NK-92 treated with Interleukin-12 subunit alpha and Interleukin-12 subunit beta, amount 100 ng/mL, for 24 hours (cell line): ENCODE results near the gene ITPR1.

Experiments
- DNase-seq: peaks from one replicate; lab custom pipeline; 2025; lab: John Stamatoyannopoulos, UW

Gene ITPR1

GRCh38 chr3:4686619-4687018, 193.5 kb downstream of the ITPR1 start:
- DNase-seq = no peak

GRCh38 chr3:4687167-4687566, 194.0 kb downstream of the ITPR1 start:
- no peak for DNase-seq

- DNase-seq = no peak
Measured at GRCh38 chr3:4687596-4687995, 194.4 kb downstream of the ITPR1 start.

GRCh38 chr3:4688411-4688810, 195.3 kb downstream of the ITPR1 start:
- no peak for DNase-seq

- no peak for DNase-seq
Measured at GRCh38 chr3:4689021-4689420, 195.9 kb downstream of the ITPR1 start.

GRCh38 chr3:4690277-4690676, 197.1 kb downstream of the ITPR1 start:
- no peak for DNase-seq

- no peak for DNase-seq
Measured at GRCh38 chr3:4693620-4694019, 200.5 kb downstream of the ITPR1 start.

GRCh38 chr3:4695846-4696245, 202.7 kb downstream of the ITPR1 start:
- no peak for DNase-seq

- DNase-seq = no peak
Measured at GRCh38 chr3:4696266-4696665, 203.1 kb downstream of the ITPR1 start.

GRCh38 chr3:4698125-4698821, 205.1 kb downstream of the ITPR1 start:
- DNase-seq = no peak

- no peak for DNase-seq
Measured at GRCh38 chr3:4703054-4703480, 209.9 kb downstream of the ITPR1 start.

- no peak for DNase-seq
Measured at GRCh38 chr3:4704552-4704951, 211.4 kb downstream of the ITPR1 start.

- no peak for DNase-seq
Measured at GRCh38 chr3:4707324-4707723, 214.2 kb downstream of the ITPR1 start.

GRCh38 chr3:4708230-4708629, 215.1 kb downstream of the ITPR1 start:
- DNase-seq = no peak

GRCh38 chr3:4709341-4709740, 216.2 kb downstream of the ITPR1 start:
- DNase-seq = no peak

- no peak for DNase-seq
Measured at GRCh38 chr3:4710191-4710590, 217.0 kb downstream of the ITPR1 start.

- DNase-seq = no peak
Measured at GRCh38 chr3:4711680-4711992, 218.5 kb downstream of the ITPR1 start.

- no peak for DNase-seq
Measured at GRCh38 chr3:4712109-4712508, 219.0 kb downstream of the ITPR1 start.

- DNase-seq = no peak
Measured at GRCh38 chr3:4714045-4714444, 220.9 kb downstream of the ITPR1 start.

GRCh38 chr3:4716266-4716665, 223.1 kb downstream of the ITPR1 start:
- DNase-seq = no peak

GRCh38 chr3:4716706-4717362, 223.7 kb downstream of the ITPR1 start:
- DNase-seq = no peak

GRCh38 chr3:4717363-4717740, 224.2 kb downstream of the ITPR1 start:
- no peak for DNase-seq

- no peak for DNase-seq
Measured at GRCh38 chr3:4718179-4718736, 225.1 kb downstream of the ITPR1 start.

GRCh38 chr3:4719046-4719501, 225.9 kb downstream of the ITPR1 start:
- no peak for DNase-seq
